ENCODE measurements around the gene DGKQ. TPM values are rescaled to one million over a fixed set of nuclear protein-coding genes. Genes with fewer than 3 reads are reported as not detected.
"Not testable (repeated sequence)": the region's sequence is repeated elsewhere in the genome, so short reads cannot be mapped to it uniquely, and the experiment has no call there.

DGKQ gene
- total RNA-seq, 1 donor: 11.2 TPM

DNA sequence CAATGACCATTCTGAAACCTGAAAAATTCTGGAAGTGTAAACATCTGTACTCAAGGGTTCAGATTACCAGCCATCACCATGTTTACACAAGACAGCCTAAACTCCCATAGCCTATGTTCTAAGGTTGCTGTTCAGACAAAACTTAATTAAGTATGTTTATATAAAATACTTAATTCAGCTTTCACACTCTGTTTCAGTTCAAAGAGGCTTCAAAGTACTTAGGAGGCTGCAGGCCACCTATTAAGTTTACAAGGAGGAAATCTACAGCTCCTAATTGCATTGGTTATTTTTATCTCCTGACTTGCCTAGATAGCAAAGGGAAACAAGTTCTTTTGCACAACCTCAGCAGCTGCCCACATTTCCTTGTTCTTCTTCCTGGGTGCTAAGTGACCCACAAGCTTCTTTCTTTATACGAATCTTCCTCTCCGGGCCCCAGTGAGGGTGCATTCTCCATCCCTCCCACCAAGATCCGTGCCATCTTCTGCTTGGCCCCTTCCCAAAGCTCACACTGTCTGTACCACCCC lies 43.3 kb downstream of the DGKQ start:
- peak; percentile 73 for DNase-seq (ENCODE audit: low read depth)
- TF ChIP-seq, protein P1, sequence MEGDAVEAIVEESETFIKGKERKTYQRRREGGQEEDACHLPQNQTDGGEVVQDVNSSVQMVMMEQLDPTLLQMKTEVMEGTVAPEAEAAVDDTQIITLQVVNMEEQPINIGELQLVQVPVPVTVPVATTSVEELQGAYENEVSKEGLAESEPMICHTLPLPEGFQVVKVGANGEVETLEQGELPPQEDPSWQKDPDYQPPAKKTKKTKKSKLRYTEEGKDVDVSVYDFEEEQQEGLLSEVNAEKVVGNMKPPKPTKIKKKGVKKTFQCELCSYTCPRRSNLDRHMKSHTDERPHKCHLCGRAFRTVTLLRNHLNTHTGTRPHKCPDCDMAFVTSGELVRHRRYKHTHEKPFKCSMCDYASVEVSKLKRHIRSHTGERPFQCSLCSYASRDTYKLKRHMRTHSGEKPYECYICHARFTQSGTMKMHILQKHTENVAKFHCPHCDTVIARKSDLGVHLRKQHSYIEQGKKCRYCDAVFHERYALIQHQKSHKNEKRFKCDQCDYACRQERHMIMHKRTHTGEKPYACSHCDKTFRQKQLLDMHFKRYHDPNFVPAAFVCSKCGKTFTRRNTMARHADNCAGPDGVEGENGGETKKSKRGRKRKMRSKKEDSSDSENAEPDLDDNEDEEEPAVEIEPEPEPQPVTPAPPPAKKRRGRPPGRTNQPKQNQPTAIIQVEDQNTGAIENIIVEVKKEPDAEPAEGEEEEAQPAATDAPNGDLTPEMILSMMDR (IDR thresholded peaks at IDR 0.05; ENCODE audit: insufficient read depth, low read depth, low read length): no peak
- peak overlapping the region; percentile 15 for H3K4me3 ChIP-seq (ENCODE audit: low read depth, low read length)

DNA sequence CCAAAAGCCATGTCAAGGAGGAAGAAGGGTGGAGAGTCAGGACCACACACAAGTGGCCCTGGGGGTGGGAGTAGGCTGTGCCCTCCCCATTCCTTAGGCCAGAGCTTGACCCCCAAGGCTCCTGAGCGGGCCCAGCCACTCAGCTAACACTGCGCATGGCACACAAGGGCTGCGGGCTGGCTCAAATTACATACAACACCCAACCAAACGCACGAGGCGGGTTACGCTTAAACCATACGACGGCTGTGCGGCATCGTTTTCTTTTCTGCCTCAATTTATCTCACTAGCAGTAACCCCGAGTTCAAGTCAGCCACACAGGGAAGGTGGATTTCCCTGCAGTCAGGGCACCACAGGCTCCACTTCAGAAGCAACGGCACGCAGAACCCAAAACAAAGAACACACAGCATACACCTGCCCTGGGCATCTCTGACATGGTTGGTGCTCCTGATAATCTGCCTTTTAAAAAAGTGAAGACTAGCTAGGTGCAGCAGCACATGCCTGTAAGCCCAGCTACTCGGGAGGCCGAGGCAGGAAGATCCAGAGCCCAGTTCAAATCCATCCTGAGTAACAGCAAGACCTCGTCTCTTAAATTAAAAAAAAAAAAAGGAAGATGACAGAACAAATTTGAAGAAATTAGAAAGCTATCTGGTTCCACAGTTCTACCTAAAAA lies 44.1 kb downstream of the DGKQ start:
- H3K4me3 ChIP-seq (ENCODE audit: low read depth, low read length): no peak overlapping the region
- TF ChIP-seq, protein P1 (IDR thresholded peaks at IDR 0.05; ENCODE audit: insufficient read depth, low read depth, low read length): no peak
- no peak for DNase-seq (ENCODE audit: low read depth)

DNA sequence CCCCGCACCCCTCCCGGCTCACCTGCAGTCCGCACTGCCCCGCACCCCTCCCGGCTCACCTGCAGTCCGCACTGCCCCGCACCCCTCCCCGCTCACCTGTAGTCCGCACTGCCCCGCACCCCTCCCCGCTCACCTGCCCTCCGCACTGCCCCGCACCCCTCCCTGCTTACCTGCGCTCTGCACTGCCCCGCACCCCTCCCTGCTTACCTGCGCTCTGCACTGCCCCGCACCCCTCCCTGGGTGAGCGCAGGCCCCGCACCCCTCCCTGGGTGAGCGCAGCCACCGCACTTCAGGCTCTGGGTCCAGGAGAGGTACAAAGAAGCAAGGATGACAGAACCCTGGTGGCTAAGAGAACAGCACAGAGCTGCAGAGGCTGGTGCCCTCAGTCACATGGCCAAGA lies 45.8 kb downstream of the DGKQ start:
- DNase-seq (ENCODE audit: low read depth); H3K4me3 ChIP-seq (ENCODE audit: low read depth, low read length): not testable (repeated sequence)

DNA sequence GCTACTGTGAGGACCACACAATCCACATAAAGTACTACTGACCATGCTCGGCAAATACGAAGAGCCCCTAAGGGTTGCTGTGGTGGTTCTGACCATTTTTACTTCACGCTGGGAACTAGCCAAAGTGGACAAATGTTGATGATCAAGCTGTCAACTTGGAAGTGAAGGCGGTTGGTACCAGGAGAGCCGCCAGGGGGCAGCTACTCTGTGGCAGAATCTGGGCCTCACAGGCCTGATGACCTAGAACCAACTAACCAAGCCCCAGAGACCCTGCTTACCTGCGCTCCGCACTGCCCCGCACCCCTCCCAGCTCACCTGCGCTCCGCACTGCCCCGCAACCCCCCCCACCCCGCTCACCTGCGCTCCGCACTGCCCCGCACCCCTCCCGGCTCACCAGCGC lies 46.8 kb downstream of the DGKQ start:
- peak; percentile 12 for DNase-seq (ENCODE audit: low read depth)
- TF ChIP-seq, protein P1 (IDR thresholded peaks at IDR 0.05; ENCODE audit: insufficient read depth, low read depth, low read length): peak; percentile 40
- no peak overlapping the region for H3K4me3 ChIP-seq (ENCODE audit: low read depth, low read length)

DNA sequence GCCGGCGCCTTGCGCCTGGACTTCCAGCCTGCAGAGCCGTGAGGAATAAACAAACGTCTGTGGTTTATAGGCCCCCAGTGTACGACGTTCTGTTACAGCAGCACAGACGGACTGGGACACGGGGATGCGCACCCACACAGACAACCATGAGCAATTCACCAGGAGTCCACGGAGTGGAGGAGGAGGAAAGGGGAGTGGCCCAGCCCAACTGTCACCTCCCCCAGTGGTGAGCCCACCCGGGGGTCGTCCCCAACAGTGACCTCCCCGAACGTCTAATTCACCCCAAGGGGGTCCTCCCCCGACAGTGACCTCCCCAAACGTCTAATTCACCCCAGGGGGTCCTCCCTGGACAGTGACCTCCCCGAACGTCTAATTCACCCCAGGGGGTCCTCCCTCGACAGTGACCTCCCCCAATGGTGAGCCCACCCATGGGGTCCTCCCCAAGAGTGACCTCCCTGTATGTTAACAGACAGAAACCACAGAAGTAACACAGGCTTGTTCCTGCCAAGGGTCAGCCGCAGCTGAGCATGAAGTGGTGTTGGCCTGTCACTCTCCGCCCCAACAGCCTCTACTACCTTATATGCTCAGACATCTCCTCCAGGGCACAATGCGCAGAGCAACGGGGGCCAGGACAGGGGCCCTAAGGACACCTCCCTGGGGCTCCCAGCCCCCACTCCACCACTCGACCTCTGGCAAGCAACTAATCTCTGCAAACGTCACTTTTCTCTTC lies 47.4 kb downstream of the DGKQ start:
- H3K4me3 ChIP-seq (ENCODE audit: low read depth, low read length): no peak overlapping the region
- DNase-seq (ENCODE audit: low read depth): peak; percentile 17
- TF ChIP-seq, protein P1 (IDR thresholded peaks at IDR 0.05; ENCODE audit: insufficient read depth, low read depth, low read length): no peak

DNA sequence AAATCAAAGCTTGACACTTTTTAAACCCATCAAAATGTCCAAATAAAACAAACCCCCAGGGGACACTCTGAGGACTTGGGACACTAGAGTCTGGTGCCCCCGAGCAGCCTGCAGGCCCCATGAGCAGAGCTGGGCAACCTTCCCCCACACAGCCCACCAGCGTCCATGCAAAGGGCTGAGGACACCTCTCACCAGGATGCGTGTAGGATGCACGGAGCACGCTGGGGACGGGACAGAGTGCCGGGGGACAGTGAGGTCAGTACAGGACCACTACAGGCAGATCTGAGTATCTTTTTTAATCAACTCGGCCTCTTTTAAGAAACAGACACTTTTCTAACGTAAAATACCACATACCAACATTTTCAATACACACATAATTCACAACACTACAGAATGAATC lies 48.2 kb downstream of the DGKQ start:
- TF ChIP-seq, protein P1 (IDR thresholded peaks at IDR 0.05; ENCODE audit: insufficient read depth, low read depth, low read length): no peak
- DNase-seq (ENCODE audit: low read depth): no peak

More for the DNA sequence above, 48.2 kb downstream of the DGKQ start:
- H3K4me3 ChIP-seq (ENCODE audit: low read depth, low read length): no peak overlapping the region

Data from fibroblast of villous mesenchyme (primary cell).